SU-DHL-6 (cell line): ENCODE data around the gene TBC1D32.
"Not testable (repeated sequence)": the region's sequence is repeated elsewhere in the genome, so short reads cannot be mapped to it uniquely, and the experiment has no call there.

Experiments
- CTCF ChIP-seq: fragments of 200-600 bp; sonication (generic); IDR thresholded peaks from one replicate; pipeline ENCODE4 v1.5.1; 2017; ENCODE audit warnings: antibody characterized with exemption, mild to moderate bottlenecking, low read length, moderate library complexity; ENCODE audit not compliant: insufficient read depth, poor library complexity, severe bottlenecking
- EZH2phosphoT487 ChIP-seq: fragments of 200-600 bp; sonication (generic), shearing (Covaris generic); conservative IDR thresholded peaks from 2 replicates; pipeline ENCODE4 v1.6.1; 2018; ENCODE audit warnings: mild to moderate bottlenecking, antibody characterized with exemption, low read length, moderate library complexity, mixed read lengths

- not testable (repeated sequence) for TF ChIP-seq CTCF, EZH2phosphoT487
These were observed 39.9 kb upstream of the TBC1D32 start for GRCh38 chr6:121374219-121374618.
